Endothelial cell of umbilical vein (primary cell): ENCODE data around the gene SLMAP. TPM values are rescaled to one million over a fixed set of nuclear protein-coding genes. Genes with fewer than 3 reads are reported as not detected.

Experiments used
- BruUV-seq: library from RNA; stranded (reverse); fragments of 400-500 nt; replicated peaks from 2 replicates; lab custom pipeline; 2021; lab: Mats Ljungman, UMichigan
- CTCF ChIA-PET: fragments of 300-600, 350-600 bp; sonication (Branson Sonifier 250); formaldehyde crosslinking; loops from one replicate; lab custom pipeline; 2021; ENCODE audit warnings: antibody characterized with exemption, inconsistent platforms; lab: Charles Lee
- POLR2A ChIA-PET: fragments of 300-600, 350-600 bp; sonication (Branson Sonifier 250); formaldehyde crosslinking; loops from one replicate; lab custom pipeline; 2021; ENCODE audit warnings: antibody characterized with exemption, inconsistent platforms; lab: Charles Lee
- DNase-seq: peaks from one replicate; pipeline ENCODE4 v3.0.0-alpha.2; 2011; ENCODE audit warnings: low read depth, low spot score
- FAIRE-seq: peaks from 2 replicates; lab custom pipeline; 2011; peaks lifted over from hg19 to GRCh38; lab: Jason Lieb, UNC
- H2AFZ ChIP-seq: 2 replicates; pipeline ENCODE4 v1.6.0; 2012; ENCODE audit warnings: low read depth, low read length, control low read depth, inconsistent platforms
- H3K27ac ChIP-seq: 2 replicates; pipeline ENCODE4 v1.5.1; 2011; ENCODE audit warnings: low read depth, mild to moderate bottlenecking, control low read depth, low read length, moderate library complexity; ENCODE audit not compliant: insufficient read depth
- H3K27me3 ChIP-seq, 2 experiments: 2 replicates each; pipeline versions ENCODE4 v1.6.0 to v1.6.1; 2011; ENCODE audit warnings: low read length in 2 of 2, mixed read lengths in 1 of 2; ENCODE audit not compliant: control insufficient read depth in 2 of 2, insufficient read depth in 2 of 2
- H3K36me3 ChIP-seq, 2 experiments: 2 replicates in 1 of 2; 3 replicates in 1 of 2; pipeline ENCODE4 v1.5.1; 2011; ENCODE audit warnings: low read length in 2 of 2, mild to moderate bottlenecking in 1 of 2, moderate library complexity in 1 of 2; ENCODE audit not compliant: control insufficient read depth in 2 of 2, insufficient read depth in 2 of 2; ENCODE audit errors: extremely low read depth in 1 of 2
- H3K4me1 ChIP-seq: 3 replicates; pipeline ENCODE4 v1.5.1; 2011; ENCODE audit warnings: mild to moderate bottlenecking, low read length; ENCODE audit not compliant: control insufficient read depth, insufficient read depth; ENCODE audit errors: extremely low read depth
- H3K4me2 ChIP-seq: 2 replicates; pipeline ENCODE4 v1.6.1; 2011; ENCODE audit warnings: low read length, control low read depth, mixed read lengths; ENCODE audit not compliant: insufficient read depth
- H3K4me3 ChIP-seq, 3 experiments: fragments of 200-600 bp in 1 of 3; sonication (generic), shearing (Covaris generic) in 1 of 3; replicated peaks in 1 of 3; 2 replicates each; pipeline ENCODE4 v1.5.1; 2011 to 2016; ENCODE audit warnings: control low read depth in 3 of 3, low read length in 3 of 3, mild to moderate bottlenecking in 2 of 3, inconsistent platforms in 1 of 3, low read depth in 1 of 3, moderate library complexity in 1 of 3; ENCODE audit not compliant: insufficient read depth in 1 of 3
- H3K79me2 ChIP-seq: 2 replicates; pipeline ENCODE4 v1.6.0; 2012; ENCODE audit warnings: low read length, inconsistent platforms; ENCODE audit not compliant: control insufficient read depth, insufficient read depth
- H3K9ac ChIP-seq: replicated peaks from 2 replicates; pipeline ENCODE3; 2011; ENCODE audit warnings: low read length, control low read depth; ENCODE audit not compliant: insufficient read depth; ENCODE audit errors: extremely low read depth
- H3K9me1 ChIP-seq: replicated peaks from 3 replicates; pipeline ENCODE4 v1.6.0; 2011; ENCODE audit warnings: mild to moderate bottlenecking, low read length; ENCODE audit not compliant: control insufficient read depth, insufficient read depth; ENCODE audit errors: extremely low read depth
- H3K9me3 ChIP-seq: replicated peaks from 2 replicates; pipeline ENCODE4 v1.5.1; 2012; ENCODE audit warnings: low read length, inconsistent platforms; ENCODE audit not compliant: control insufficient read depth, insufficient read depth
- H4K20me1 ChIP-seq: replicated peaks from 2 replicates; pipeline ENCODE3; 2011; ENCODE audit warnings: mild to moderate bottlenecking, low read length; ENCODE audit not compliant: control insufficient read depth, insufficient read depth; ENCODE audit errors: extremely low read depth
- FOS ChIP-seq: IDR thresholded peaks from 2 replicates; pipeline ENCODE4 v1.6.1; 2011; ENCODE audit warnings: mild to moderate bottlenecking, low read length, moderate library complexity, borderline replicate concordance; ENCODE audit not compliant: insufficient read depth
- GATA2 ChIP-seq: IDR thresholded peaks from 2 replicates; pipeline ENCODE4 v1.7.0; 2011; ENCODE audit warnings: low read depth, mild to moderate bottlenecking, moderate library complexity, mixed read lengths, low read length; ENCODE audit not compliant: insufficient read length, insufficient read depth
- MYC ChIP-seq: IDR thresholded peaks from one replicate; pipeline ENCODE4 v1.6.1; 2011; ENCODE audit warnings: mild to moderate bottlenecking, low read depth, low read length
- POLR2A ChIP-seq: IDR thresholded peaks from 2 replicates; pipeline ENCODE4 v1.6.1; 2012; ENCODE audit warnings: low read depth, mild to moderate bottlenecking, control low read depth, low read length
- dilution Hi-C: fragments of 300-500 bp; cut with MboI; formaldehyde crosslinking; loops from one replicate; pipeline ENCODE4 v1.15.0; 2019; ENCODE audit warnings: low sequenced_read_pairs; ENCODE audit not compliant: extremely low pct_ligation_motif_present
- intact Hi-C: fragments of 100-400 bp; cut with micrococcal nuclease; formaldehyde crosslinking; loops from one replicate; pipeline ENCODE4 v1.10.0; 2022
- polyA plus RNA-seq, 4 experiments: library from polyadenylated mRNA; depleted of rRNA in 3 of 4; stranded (reverse) in 3 of 4; unstranded in 1 of 4; fragments of >200 nt; gene quantifications; 2 replicates each; pipeline versions ENCODE4 v1.2.1 to v1.2.3, GENCODE V29; 2011 to 2012; ENCODE audit warnings: missing spikeins in 1 of 4
- total RNA-seq: library from RNA; stranded (reverse); gene quantifications from 2 replicates; pipeline ENCODE4 v1.2.3, GENCODE V29; 2021

SLMAP gene
- total and polyA plus RNA-seq, 2 donors (not counting 3 experiments of a cell fraction or from before 2014, with no cell fraction given), result 9.8 to 54.7 TPM

GRCh38 chr3:57855281-57855680, 99.2 kb downstream of the SLMAP start:
- H3K27ac ChIP-seq, result no peak overlapping the region
- no peak overlapping the region for H3K9ac ChIP-seq
- H3K9me1 ChIP-seq, result no peaks in the 10 kb centered on the region
- dilution Hi-C loops, result no loop called here
- no peaks in the 10 kb centered on the region for H4K20me1 ChIP-seq
- no peaks in the 10 kb centered on the region for H3K9me3 ChIP-seq
- peaks cover 0 to 4% of the 10 kb centered on the region in 2 experiments for H3K36me3 ChIP-seq
- no TSS peak for BruUV-seq
- ChIA-PET CTCF (interaction anchor here (0.7 to 5.6 kb wide), 6 partner anchors 10 to 676 kb away, joined by 3 to 138 read pairs (median 6); partner anchors contain the start of gene ARF4), POLR2A (no interaction called here)
- H3K4me1 ChIP-seq, result no peaks in the 10 kb centered on the region
- no peaks in the 10 kb centered on the region for H3K79me2 ChIP-seq
- H2AFZ ChIP-seq, result no peak overlapping the region
- no peak for TF ChIP-seq POLR2A
- no peaks in the 10 kb centered on the region for H3K27me3 ChIP-seq
- intact Hi-C loops, result no loop called here
- DNase-seq (no peak), FAIRE-seq (no peak)
- H3K4me3 ChIP-seq, result no peak overlapping the region
- no peak overlapping the region for H3K4me2 ChIP-seq

GRCh38 chr3:57855943-57856342, 99.8 kb downstream of the SLMAP start:
- Histone ChIP-seq H3K9me1 (no peaks in the 10 kb centered on the region), H3K4me3 (no peak overlapping the region), H2AFZ (no peak overlapping the region), H3K4me2 (no peak overlapping the region), H3K27ac (no peak overlapping the region), H3K4me1 (no peaks in the 10 kb centered on the region), H3K27me3 (no peaks in the 10 kb centered on the region), H3K79me2 (no peaks in the 10 kb centered on the region), H3K36me3 (peaks cover 0 to 6% of the 10 kb centered on the region in 2 experiments), H3K9me3 (no peaks in the 10 kb centered on the region), H4K20me1 (no peaks in the 10 kb centered on the region), H3K9ac (no peak overlapping the region)
- CTCF ChIA-PET, result interaction anchor here (0.6 to 5.6 kb wide), 15 partner anchors 9 to 756 kb away, joined by 3 to 138 read pairs (median 3); partner anchors contain the start of gene ARF4
- no peak for TF ChIP-seq MYC
- TF ChIP-seq GATA2, result no peak
- TF ChIP-seq FOS, result no peak
- POLR2A ChIA-PET, result no interaction called here
- no TSS peak for BruUV-seq
- no peak for DNase-seq
- dilution Hi-C loops, result no loop called here
- FAIRE-seq, result no peak
- intact Hi-C loops, result no loop called here
